Upper lobe of left lung (tissue), 6 donors: ENCODE results near the gene ARHGEF4. TPM values are rescaled to one million over a fixed set of nuclear protein-coding genes. Genes with fewer than 3 reads are reported as not detected.

Source experiments
- ATAC-seq, 2 donors: fragments of 200-7000 bp; cut with Tn5 transposase; one replicate each; pipeline ENCODE4 v1.9.1; 2022; ENCODE audit warnings: mild to moderate bottlenecking in 2 of 2, moderate library complexity in 2 of 2; ENCODE audit not compliant: low FRiP score in 2 of 2
- DNase-seq, 2 donors: peaks; one replicate each; pipeline ENCODE4 v3.0.0-alpha.2; 2019 to 2020
- H3K27ac ChIP-seq, 4 donors: fragments of 200-600 bp; sonication (generic); one replicate each; pipeline ENCODE4 v1.5.1; 2016 to 2019
- H3K27me3 ChIP-seq, 4 donors: fragments of 200-600 bp; sonication (generic); one replicate each; pipeline ENCODE4 v1.5.1; 2017 to 2019
- H3K36me3 ChIP-seq, 4 donors: fragments of 200-600 bp; sonication (generic); one replicate each; pipeline ENCODE4 v1.5.1; 2016 to 2019
- H3K4me1 ChIP-seq, 4 donors: fragments of 200-600 bp; sonication (generic); one replicate each; pipeline ENCODE4 v1.5.1; 2018 to 2019
- H3K4me3 ChIP-seq, 4 donors: fragments of 200-600 bp; sonication (generic); one replicate each; pipeline ENCODE4 v1.5.1; 2017 to 2019; ENCODE audit warnings: mild to moderate bottlenecking in 2 of 4, moderate library complexity in 1 of 4
- H3K9me3 ChIP-seq, 4 donors: fragments of 200-600 bp; sonication (generic); one replicate each; pipeline ENCODE4 v1.5.1; 2018 to 2019
- EP300 ChIP-seq, 4 donors: sonication (generic); formaldehyde crosslinking; IDR thresholded peaks; one replicate each; pipeline ENCODE4 v1.5.1; 2017; ENCODE audit warnings: antibody characterized with exemption in 4 of 4, control low read depth in 2 of 4
- POLR2A ChIP-seq, 4 donors: fragments of 450-650 bp; IDR thresholded peaks; one replicate each; pipeline ENCODE4 v1.5.1; 2016 to 2017; ENCODE audit warnings: antibody characterized with exemption in 4 of 4, mild to moderate bottlenecking in 2 of 4
- POLR2AphosphoS5 ChIP-seq, 2 donors: sonication (generic); formaldehyde crosslinking; IDR thresholded peaks; one replicate each; pipeline ENCODE4 v1.5.1; 2017; ENCODE audit warnings: antibody characterized with exemption in 2 of 2
- WGBS, 2 donors: methylation state at CpG; one replicate each; pipeline ENCODE4 v1.1.5; 2017 to 2018; 5-methylcytosine and 5-hydroxymethylcytosine counted together
- total RNA-seq, 6 donors: library from RNA; depleted of rRNA in 4 of 6; stranded (reverse); fragments of >200 nt in 4 of 6; gene quantifications; one replicate each; pipeline versions ENCODE4 v1.1.0 to v1.2.1, GENCODE V29; 2016 to 2021
- TF ChIP-seq, protein P1 (sequence below), 6 experiments: fragments of 450-650 bp in 4 of 6; fragments of 200-600 bp in 2 of 6; sonication (generic) in 2 of 6; IDR thresholded peaks; one replicate each; pipeline ENCODE4 v1.5.1; 2016 to 2019; ENCODE audit warnings: antibody characterized with exemption in 6 of 6
- donor health status: DM: no; HTN: no; CAD: no; lungs with moderate emphysema.
- donor health status: DM: no; HTN: yes; CAD: no; lungs with severe emphysema.

The ARHGEF4 gene
- total RNA-seq, 6 donors from 2014 or later = 10.1 to 101 (median 22.5) TPM

DNA sequence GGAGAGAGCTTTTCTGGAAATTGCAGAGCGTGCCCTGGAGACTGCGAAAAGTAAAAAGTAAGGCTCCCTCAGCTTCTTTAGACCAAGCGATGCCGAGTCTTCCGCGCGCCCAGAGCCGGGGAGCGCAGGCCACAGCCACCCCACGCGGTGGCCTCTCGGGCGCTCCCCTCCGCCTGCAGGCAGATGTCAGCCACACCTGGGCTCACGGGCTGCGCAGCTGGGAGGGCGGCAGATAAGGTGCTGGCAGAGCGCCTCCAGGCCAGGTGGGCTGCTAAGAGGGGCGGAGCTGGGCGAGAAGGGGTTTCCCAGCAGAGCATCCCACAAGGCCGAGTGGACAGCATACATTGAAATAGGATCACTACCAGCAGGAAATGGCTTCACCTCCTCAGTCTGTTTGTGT, 81.7 kb downstream of the ARHGEF4 start:
- no peak for ATAC-seq
- DNase-seq = peak in 1 of 2 donors; percentile 78
- no peaks in the 10 kb centered on the region for H3K9me3 ChIP-seq
- no peak overlapping the region for H3K4me3 ChIP-seq
- WGBS, 2 donors = 79 to 80% methylated on average over 21 of the region's 21 CpGs
- H3K27ac ChIP-seq = no peak overlapping the region
- no peaks in the 10 kb centered on the region for H3K4me1 ChIP-seq
- peaks cover 0 to 9% (median 3%) of the 10 kb centered on the region in 4 donors for H3K27me3 ChIP-seq
- TF ChIP-seq EP300 (IDR thresholded peaks at IDR 0.05) (no peak), POLR2A (IDR thresholded peaks at IDR 0.05) (no peak), POLR2AphosphoS5 (IDR thresholded peaks at IDR 0.05) (no peak)
- TF ChIP-seq, protein P1, sequence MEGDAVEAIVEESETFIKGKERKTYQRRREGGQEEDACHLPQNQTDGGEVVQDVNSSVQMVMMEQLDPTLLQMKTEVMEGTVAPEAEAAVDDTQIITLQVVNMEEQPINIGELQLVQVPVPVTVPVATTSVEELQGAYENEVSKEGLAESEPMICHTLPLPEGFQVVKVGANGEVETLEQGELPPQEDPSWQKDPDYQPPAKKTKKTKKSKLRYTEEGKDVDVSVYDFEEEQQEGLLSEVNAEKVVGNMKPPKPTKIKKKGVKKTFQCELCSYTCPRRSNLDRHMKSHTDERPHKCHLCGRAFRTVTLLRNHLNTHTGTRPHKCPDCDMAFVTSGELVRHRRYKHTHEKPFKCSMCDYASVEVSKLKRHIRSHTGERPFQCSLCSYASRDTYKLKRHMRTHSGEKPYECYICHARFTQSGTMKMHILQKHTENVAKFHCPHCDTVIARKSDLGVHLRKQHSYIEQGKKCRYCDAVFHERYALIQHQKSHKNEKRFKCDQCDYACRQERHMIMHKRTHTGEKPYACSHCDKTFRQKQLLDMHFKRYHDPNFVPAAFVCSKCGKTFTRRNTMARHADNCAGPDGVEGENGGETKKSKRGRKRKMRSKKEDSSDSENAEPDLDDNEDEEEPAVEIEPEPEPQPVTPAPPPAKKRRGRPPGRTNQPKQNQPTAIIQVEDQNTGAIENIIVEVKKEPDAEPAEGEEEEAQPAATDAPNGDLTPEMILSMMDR (IDR thresholded peaks at IDR 0.05) = no peak
- no peaks in the 10 kb centered on the region for H3K36me3 ChIP-seq

GRCh38 chr2:130920415-130921163, 83.9 kb downstream of the ARHGEF4 start:
- Histone ChIP-seq H3K4me1 (no peaks in the 10 kb centered on the region), H3K36me3 (no peaks in the 10 kb centered on the region), H3K27me3 (peaks cover 0 to 9% (median 2%) of the 10 kb centered on the region in 4 donors), H3K4me3 (no peak overlapping the region), H3K27ac (no peak overlapping the region), H3K9me3 (no peaks in the 10 kb centered on the region)
- DNase-seq (no peak), ATAC-seq (peak in 1 of 2 donors; percentile 77)
- 36 to 45% methylated on average over 7 of the region's 7 CpGs for WGBS, 2 donors
- no peak for TF ChIP-seq POLR2A (IDR thresholded peaks at IDR 0.05)
- TF ChIP-seq, protein P1 (IDR thresholded peaks at IDR 0.05) = peak; percentile 49 to 74 (median 59)
- TF ChIP-seq POLR2AphosphoS5 (IDR thresholded peaks at IDR 0.05) = no peak
- no peak for TF ChIP-seq EP300 (IDR thresholded peaks at IDR 0.05)

GRCh38 chr2:130921164-130921476, 84.4 kb downstream of the ARHGEF4 start:
- no peaks in the 10 kb centered on the region for H3K4me1 ChIP-seq
- no peak overlapping the region for H3K4me3 ChIP-seq
- H3K36me3 ChIP-seq = no peaks in the 10 kb centered on the region
- H3K27ac ChIP-seq = no peak overlapping the region
- ATAC-seq (no peak), DNase-seq (no peak)
- peaks cover 0 to 8% (median 0%) of the 10 kb centered on the region in 4 donors for H3K27me3 ChIP-seq
- H3K9me3 ChIP-seq = no peaks in the 10 kb centered on the region
- TF ChIP-seq, protein P1 (IDR thresholded peaks at IDR 0.05) = no peak
- TF ChIP-seq POLR2AphosphoS5 (IDR thresholded peaks at IDR 0.05) (no peak), POLR2A (IDR thresholded peaks at IDR 0.05) (no peak), EP300 (IDR thresholded peaks at IDR 0.05) (no peak)
- 90 to 91% methylated on average over 8 of the region's 8 CpGs for WGBS, 2 donors

DNA sequence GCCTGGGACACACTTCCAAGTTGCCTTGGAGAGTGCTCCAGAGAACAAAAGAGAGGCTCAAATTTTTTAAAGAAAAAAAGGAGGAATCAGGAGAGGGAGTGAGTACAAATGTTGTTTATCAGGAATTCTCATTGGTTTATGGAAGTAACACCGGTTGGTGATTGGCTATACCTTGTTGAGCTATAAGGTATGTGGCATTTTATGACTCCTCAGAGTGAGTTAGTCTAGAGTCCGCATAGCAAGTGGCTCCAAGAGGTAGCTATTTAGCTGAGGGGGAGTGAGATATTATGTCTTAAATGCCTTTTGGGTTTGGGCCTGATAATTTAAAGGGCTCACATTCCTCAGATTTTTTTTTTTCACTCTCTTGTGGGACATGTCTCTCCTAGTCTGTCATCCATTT, 85.7 kb downstream of the ARHGEF4 start:
- Histone ChIP-seq H3K27me3 (no peaks in the 10 kb centered on the region), H3K9me3 (no peaks in the 10 kb centered on the region), H3K4me1 (no peaks in the 10 kb centered on the region), H3K36me3 (no peaks in the 10 kb centered on the region), H3K4me3 (no peak overlapping the region), H3K27ac (no peak overlapping the region)
- no peak for ATAC-seq
- WGBS, 2 donors = 75 to 89% methylated on average over 2 of the region's 2 CpGs
- no peak for TF ChIP-seq EP300 (IDR thresholded peaks at IDR 0.05)
- TF ChIP-seq, protein P1 (IDR thresholded peaks at IDR 0.05) = no peak
- TF ChIP-seq POLR2A (IDR thresholded peaks at IDR 0.05) = no peak
- TF ChIP-seq POLR2AphosphoS5 (IDR thresholded peaks at IDR 0.05) = no peak
- no peak for DNase-seq

- H3K27me3 ChIP-seq = no peaks in the 10 kb centered on the region
- no peak for ATAC-seq
- DNase-seq = no peak
- TF ChIP-seq POLR2A (IDR thresholded peaks at IDR 0.05) (no peak), POLR2AphosphoS5 (IDR thresholded peaks at IDR 0.05) (no peak), EP300 (IDR thresholded peaks at IDR 0.05) (no peak)
- TF ChIP-seq, protein P1 (IDR thresholded peaks at IDR 0.05) = no peak
- H3K4me3 ChIP-seq = no peak overlapping the region
- 47 to 64% methylated on average over 4 of the region's 4 CpGs for WGBS, 2 donors
- H3K27ac ChIP-seq = no peak overlapping the region
- no peaks in the 10 kb centered on the region for H3K9me3 ChIP-seq
- no peaks in the 10 kb centered on the region for H3K4me1 ChIP-seq
- H3K36me3 ChIP-seq = no peaks in the 10 kb centered on the region
Measured at GRCh38 chr2:130928385-130928784, 91.7 kb downstream of the ARHGEF4 start.
